Frontal cortex (tissue), 4 donors: Measurements from ENCODE around the gene GRIK4. TPM values are rescaled to one million over a fixed set of nuclear protein-coding genes. Genes with fewer than 3 reads are reported as not detected.

ENCODE experiments used
- DNase-seq, 2 donors: peaks; one replicate each; pipeline ENCODE4 v3.0.0; 2012; ENCODE audit warnings: low spot score in 2 of 2
- FAIRE-seq: peaks from 2 replicates; lab custom pipeline; 2012; peaks lifted over from hg19 to GRCh38; lab: Jason Lieb, UNC
- total RNA-seq: library from RNA; depleted of rRNA; stranded (reverse); fragments of >200 nt; gene quantifications from one replicate; pipeline ENCODE4 v1.2.3, GENCODE V29; 2014
- donor health status: control.
- donor health status: control.
- donor health status: control.

GRIK4 gene
- total RNA-seq, 1 donor from 2014 or later = 3.3 TPM

DNA sequence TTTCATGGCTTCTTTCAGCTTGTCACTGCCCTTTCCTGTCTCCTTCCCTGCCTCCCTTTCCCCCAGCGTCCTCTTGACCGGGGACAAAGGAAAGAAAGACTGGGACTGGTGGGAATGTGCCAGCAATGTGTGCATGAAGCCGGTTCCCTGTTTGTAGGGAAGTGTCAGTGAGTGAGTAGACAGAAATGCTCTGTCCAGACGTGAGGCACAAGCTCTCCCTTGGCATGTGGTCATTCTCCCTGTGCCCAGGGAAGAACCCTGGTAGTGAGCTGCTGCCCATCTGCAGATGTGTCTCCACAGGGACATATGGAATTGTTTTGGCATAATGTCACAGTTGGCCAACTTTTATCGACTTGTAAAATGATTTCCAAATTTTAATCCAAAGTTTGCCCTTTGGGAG is 426.0 kb downstream of the GRIK4 start:
- no peak for FAIRE-seq

DNA sequence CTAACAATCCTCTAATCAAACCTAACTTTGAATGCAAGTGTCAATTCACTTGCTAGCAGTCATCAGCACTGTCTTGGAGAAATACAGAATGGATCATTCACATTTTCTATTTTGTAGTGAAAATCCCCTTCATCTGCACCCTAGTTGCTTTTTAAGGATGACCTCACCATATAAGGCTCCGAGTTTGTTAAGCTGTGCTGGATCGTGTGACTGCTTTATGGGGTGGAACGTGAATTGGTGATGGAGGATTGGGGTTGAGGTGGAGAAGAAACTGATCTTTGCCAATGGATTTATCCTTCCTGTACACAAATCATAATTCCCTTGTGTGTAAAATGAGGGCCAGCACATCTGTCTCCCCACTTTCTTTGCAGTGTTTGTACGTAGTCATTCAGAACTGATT is 426.7 kb downstream of the GRIK4 start:
- DNase-seq = no peak
- FAIRE-seq = no peak

More for the DNA sequence above, 426.0 kb downstream of the GRIK4 start:
- no peak for DNase-seq

DNA sequence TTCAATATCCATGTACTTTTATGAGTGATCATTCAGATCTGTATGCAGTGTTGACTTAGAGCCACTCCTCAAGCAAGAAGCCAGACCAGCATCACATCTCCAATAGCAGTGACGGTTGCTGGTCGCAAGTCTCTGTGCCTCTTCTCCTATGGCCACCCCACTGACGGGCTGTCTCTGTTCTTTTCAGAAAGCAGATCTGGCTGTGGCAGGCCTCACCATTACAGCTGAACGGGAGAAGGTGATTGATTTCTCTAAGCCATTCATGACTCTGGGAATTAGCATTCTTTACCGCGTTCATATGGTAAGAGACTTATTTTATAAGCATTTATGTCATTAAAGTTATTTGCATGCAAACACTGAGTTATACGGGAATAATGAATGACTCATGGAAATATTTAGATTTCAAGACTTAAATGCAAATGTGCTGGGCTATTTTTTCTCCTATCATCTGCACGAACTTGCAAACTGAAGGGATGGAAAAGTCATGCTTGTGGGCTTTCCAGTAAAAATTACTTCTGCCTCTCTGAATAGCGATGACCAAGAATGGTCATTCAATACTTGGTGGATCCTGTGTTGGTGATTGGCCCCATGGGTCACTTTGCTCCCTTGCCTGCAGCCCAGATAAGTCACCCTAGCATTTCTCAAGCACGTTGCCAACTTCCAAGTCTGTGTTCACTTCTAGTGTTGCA is 428.8 kb downstream of the GRIK4 start:
- FAIRE-seq (no peak), DNase-seq (no peak)

DNA sequence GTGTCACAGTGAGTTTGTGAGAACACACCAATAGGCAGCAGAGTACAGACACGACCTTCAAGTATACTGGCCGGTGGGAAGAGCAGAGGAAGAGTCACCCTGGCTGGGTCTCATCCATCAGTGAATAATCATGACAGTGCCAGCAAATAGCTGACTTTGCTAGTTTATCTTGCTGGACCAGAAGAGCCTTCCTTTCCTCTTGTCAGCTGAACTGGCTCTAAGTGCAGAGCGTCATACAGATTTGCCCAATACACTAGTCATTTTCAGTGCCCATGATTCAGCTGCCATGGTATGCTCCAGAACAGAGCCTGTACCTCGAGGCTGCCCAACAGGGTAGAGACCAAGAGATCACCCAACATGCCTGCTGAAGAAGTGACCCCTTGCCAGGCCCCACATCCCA is 429.5 kb downstream of the GRIK4 start:
- DNase-seq = no peak
- no peak for FAIRE-seq

DNA sequence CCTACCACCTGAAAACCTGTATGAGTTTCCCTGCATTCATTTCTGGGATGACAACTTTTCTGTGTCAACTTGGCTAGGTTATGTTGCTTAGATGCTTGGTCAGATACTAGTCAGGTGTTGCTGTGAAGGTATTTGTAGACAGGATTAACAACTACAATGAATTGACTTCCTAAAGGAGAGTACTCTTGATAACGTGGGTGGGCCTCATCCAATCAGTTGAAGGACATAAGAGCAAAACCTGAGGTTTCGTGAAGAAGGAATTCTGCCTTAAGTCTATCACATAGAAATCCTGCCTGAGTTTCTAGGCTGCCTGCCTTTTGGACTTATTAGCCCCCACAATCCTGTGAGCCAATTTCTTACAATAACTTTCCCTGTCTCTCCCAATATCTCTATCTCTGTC is 431.2 kb downstream of the GRIK4 start:
- FAIRE-seq (no peak), DNase-seq (no peak)

DNA sequence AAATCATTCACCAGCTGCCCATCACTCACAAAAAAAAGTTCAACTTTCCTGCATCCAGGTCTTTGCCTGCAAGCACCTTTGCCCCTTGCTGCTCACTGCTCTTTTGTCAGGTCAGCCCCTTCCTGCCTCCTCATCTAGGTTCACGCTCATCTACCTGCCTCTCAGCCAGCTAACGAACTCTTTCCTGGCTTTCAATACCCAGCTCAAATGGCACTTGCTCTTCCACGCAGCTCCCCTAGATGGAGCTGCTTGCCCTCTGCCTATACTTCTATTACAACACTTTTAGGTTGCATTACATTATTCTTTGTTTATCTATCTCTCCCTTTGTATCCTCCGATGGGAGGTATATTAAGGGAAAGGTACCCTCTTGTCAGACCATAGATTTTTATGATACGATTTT is 433.5 kb downstream of the GRIK4 start:
- no peak for FAIRE-seq
- DNase-seq = no peak

DNA sequence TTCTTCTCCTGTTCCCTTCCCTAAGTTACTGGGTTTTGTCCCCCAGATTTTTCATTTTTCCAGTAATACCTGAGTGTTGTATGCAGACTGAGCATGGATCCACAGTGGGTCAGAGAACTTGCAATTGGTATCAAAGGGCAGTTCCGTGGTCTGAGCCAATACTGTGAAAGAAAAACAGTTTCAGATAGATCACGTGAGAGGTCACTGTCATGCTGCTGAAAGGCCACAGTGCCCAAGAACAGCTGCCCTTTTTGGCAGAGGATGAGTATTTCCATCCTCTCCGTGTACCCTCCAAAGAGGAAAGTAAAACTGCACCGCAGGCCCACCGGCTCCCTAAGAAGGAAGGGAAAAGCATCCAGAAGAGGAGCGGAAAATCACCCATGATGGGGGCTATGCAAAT is 439.3 kb downstream of the GRIK4 start:
- no peak for DNase-seq
- no peak for FAIRE-seq

DNA sequence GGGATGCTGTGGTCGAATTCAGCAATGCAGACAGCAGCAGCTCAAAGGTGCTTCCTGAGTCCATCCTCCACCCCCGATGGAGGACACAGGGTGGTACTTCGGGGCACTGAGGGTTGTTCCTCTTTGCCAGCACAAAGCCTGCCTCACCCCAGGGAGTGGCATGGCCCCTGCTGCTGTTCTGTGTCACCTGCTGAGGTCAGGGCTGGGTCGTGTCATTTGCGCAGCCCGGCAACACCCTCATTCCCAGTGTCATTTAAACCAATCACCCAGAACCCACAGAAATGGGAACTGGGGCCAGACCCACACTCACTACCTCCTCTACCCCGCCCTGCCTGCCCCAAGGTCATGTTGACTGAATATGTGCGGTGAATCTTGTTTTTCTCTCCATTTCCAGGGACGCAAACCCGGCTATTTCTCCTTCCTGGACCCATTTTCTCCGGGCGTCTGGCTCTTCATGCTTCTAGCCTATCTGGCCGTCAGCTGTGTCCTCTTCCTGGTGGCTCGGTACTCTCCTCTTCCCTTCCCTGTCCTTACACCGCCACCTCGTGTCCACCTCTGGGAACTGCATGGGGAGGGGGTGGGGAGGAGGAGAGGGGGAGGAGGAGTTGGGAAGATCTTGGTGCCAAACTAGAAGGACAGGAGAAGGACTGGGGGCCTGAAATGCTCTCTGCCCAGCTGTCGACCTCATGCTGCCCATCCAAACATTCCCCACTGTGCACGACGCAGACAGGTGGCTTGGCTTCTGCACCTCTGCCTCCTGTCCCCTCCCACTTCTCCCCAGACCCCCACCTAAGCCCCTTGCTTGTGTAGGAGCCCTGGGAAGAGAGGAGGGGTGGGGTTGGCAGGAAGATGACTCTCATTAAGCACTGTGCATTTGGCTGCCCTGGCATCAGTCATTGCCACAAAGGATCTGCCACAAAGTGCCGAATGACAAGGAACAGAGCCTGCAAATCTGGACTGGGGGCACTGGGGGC is 441.2 kb downstream of the GRIK4 start:
- DNase-seq (peak; percentile 44 to 76), FAIRE-seq (no peak)

DNA sequence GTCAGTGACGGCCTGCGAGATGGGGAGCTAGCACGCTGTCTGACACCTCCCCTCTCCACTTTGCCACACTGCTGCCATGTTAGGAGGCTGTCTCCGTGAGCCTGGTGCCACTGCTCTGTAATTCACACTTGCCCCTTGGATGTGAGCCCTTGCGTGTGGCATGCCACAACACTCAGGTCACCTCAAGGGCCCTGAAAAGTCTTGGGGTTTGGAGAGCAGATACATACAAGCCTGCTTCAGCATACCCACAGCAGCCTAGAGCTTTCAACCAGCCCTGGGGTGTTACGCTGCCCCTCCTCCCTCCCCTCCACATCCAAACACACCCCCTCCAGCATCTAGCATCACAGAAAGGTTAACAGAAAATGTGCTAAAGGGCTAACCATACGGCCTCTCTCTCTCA is 442.8 kb downstream of the GRIK4 start:
- FAIRE-seq (no peak), DNase-seq (no peak)

DNA sequence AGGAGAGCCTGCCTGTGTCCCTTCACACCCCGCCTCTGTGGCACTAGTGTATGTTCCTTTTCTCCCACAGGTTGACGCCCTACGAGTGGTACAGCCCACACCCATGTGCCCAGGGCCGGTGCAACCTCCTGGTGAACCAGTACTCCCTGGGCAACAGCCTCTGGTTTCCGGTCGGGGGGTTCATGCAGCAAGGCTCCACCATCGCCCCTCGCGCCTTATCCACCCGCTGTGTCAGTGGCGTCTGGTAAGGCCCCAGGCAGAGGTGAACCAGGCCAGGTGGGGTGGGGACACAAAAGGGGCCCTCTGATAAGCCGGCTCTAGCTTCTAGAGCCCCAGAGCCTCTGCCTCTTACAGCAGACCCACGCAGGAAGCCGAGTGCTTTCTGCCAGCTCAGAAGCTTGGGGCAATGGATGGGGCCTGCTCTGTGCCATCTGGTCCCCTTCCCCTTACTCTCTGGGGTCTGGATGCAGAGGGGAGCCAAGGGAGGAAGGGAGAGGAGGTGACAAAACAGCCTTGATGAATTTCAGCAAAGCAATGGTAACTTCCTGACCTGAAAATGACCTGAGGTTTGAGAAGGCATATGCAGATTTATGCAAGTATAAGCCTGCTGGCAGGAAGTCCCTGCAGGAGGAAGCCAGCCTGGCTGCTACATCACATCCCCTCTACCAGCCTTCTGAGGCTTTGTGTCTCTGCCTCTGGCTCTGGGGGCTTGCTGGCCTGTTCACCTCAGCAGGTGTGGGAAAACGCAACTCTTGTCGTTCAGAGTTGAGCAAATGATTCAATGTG is 445.4 kb downstream of the GRIK4 start:
- DNase-seq = no peak

DNA sequence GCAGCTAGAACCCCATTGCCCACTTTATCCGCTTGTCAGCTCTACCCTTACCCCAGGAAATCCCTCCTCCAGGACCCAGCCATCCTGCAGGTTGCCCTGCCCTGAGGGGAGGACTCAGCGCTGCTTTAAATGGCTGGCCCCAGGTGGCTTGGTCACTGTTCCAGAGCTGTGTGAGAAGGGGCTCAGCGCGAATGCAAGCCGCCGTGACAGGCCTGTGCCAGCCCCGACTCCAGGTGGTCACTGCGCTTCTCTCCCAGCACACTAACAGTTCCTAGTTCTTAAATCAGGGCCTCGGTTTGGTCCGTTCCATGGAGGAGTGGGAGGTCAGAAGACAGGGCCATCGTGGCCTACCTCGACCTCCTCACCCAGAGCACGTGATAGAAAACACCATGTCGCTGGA is 446.6 kb downstream of the GRIK4 start:
- FAIRE-seq = no peak
- no peak for DNase-seq

More for the DNA sequence above, 445.4 kb downstream of the GRIK4 start:
- FAIRE-seq = no peak

DNA sequence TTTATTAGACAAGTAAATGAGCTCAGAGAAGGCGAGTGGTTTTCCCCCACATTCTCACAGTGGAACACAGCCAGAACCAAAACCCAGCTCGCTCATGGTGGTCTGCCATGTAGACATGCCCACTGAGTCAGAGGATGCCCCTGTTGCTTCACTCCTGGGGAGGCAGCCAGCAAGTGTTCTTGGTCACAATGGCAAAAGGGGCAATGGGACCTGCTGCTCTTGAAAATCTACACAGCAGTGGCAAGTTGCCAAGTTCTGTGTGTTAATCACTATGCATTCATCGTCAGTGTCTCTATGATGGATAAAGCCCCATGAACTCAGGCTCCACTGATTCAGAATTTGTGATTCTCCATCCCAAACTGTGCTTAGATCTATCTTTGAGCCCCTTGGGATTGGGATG is 447.6 kb downstream of the GRIK4 start:
- DNase-seq (no peak), FAIRE-seq (no peak)

DNA sequence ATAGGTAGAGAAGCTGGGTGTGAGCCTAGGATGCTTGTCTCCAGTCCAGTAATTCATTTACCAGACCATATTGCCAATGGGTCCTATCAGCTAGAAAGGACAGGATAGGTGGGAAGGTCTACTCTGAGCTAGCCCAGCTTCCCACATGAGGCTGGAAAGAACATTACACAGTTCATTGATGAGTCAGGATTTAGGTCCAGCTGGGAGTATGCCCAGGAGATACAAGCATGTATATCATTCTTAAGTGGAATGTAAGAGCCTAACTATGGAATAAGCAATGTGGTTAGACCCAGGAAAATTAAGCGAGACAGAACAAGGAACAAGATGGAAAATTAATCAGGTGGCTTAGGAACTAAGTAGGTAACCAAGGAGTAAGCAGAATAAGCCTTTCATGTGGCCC is 453.3 kb downstream of the GRIK4 start:
- DNase-seq (no peak), FAIRE-seq (no peak)

DNA sequence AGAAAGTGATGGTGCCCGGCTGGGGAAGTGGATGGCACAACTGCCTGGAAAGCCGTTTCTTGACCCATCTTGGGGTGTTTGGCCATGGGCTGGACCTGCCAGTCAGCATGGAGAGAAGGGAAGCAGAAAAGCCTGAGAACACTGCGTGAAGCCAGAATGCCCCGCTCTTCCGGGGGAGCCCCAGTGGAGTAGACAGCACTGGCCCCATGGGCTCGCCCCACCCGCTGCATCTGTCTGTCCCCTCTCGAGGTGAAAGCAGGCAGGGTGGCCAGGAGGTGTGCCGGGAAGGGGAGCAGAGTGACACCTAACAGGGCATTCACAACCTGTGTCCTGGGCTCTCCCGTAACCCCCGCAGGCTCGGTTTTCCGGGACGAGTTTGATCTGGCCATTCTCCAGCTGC is 455.3 kb downstream of the GRIK4 start:
- no peak for FAIRE-seq

DNA sequence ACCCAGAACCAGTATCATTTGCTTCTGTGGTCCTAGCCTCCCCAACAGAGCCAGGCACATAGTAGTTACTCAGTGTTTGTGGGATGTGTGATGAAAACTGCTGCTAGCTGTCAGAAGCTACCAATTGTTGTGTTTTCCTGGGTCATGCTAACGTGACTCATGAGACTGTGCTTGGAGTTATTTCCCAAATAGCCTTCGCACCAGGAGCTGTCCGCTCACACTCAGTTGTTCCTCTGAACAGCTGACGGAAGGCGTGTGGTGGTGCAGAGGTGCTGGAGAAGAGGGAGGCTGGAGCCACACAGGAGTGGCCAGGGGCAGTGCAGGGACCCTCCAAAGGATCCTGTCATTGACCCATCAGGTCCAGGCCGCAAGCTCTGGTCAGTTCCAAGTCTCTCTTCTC is 458.4 kb downstream of the GRIK4 start:
- no peak for DNase-seq
- no peak for FAIRE-seq

More for the DNA sequence above, 455.3 kb downstream of the GRIK4 start:
- no peak for DNase-seq

DNA sequence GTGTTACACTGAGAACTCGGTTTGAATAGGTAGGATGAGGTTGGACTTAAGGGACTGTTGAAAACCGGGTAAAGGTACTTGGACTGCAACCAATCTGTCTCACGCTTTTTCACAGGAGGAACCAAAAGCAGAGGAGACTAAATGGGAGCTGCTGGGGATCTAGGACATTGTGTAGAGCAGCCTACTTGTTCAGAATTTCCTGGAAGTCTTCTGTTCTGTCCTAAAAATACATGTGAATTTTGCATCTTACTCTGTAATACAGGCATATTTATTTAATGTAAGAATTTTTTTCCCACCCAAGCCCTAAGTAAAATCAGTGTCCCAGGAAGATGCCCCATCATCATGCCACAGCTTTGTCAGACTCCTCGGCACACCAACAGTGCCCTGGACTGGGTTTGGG is 460.3 kb downstream of the GRIK4 start:
- FAIRE-seq = no peak
- DNase-seq = no peak

DNA sequence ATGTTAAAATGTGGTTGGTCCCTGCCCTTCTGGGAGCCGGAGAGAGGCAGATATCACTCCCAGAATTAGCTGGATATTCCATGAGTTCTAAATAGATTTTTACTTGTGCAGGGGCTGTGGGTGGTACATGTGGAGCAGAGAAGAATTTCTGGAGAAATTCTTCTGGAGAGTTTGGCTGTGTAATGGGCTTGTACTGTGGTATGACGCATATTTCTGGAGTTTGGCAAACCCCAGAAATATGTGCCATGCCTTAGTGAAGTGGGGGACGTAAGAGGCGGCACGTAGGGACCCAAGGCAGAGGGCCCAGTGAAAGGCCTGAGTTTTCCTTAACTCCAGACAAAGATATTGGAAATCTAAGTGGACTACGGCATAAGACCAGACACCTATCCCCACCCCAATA is 461.1 kb downstream of the GRIK4 start:
- no peak for FAIRE-seq
- DNase-seq = no peak

DNA sequence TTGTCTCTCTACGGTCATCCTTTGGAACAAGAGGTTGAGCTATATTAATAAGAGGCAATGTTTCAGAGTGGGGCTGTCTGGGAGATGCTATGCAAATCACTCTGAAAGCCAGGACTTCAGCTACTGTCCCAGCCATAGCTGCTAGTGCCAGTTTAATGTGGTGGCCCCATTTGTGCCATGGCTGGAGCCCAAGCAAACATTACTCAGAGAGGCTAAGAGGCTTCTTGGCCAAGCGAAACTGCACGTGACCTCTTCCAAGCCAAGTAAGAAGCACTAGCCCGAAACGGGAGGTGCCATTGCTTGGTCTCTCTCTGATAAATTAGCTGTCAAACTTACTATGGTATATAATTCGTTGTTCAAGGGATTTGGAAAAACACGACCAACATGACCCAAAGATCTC is 462.0 kb downstream of the GRIK4 start:
- no peak for FAIRE-seq

DNA sequence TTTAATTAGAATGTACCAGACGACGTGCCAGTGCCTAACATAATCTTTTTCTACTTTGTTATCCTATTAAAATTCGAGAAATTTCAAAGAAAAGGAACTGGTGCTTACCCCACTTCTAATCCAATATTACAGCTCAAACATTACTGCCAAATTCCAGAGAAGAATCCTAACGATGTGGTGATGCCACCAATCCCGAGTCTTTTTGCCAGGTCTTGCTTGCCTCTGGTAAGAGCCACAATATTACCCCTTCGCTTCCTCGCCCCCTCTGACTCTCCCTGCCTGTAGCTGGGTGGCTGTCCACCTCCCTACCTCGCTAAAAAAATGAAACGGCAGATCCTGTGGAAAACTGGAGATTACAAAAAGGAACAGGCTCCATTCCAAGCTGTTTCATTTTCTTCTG is 462.9 kb downstream of the GRIK4 start:
- FAIRE-seq = no peak
- DNase-seq = no peak

More for the DNA sequence above, 462.0 kb downstream of the GRIK4 start:
- DNase-seq = no peak

DNA sequence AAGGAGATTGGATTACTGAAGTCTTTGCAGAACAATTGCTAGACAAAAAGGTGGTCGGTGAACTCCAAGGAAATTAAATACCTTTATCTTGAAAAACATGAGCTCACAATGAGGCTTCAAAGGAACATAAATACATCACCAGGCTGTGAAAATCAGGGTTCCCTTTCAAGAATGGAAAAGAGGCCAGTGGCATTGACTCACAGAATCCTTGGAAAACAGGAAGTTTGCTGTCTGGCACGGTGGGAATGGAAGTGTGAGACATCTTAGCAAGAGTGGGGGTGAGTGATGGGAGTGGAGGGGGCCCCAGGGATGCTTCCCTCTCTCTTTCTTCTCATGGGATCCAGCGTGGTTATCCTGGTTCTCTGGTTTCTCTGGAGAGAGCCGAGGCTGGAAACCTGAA is 463.4 kb downstream of the GRIK4 start:
- DNase-seq = no peak
- no peak for FAIRE-seq
